GM10248 (cell line): Measurements from ENCODE around the gene GPI.

Source experiments
- CTCF ChIA-PET: fragments of 300-600 bp; sonication (Branson Sonifier 250); formaldehyde crosslinking; extraction: SDS; loops from one replicate; lab custom pipeline; 2021; ENCODE audit warnings: antibody characterized with exemption; lab: Yijun Ruan, JAX
- POLR2A ChIA-PET: fragments of 350-650 bp; sonication (Branson Sonifier 250); formaldehyde crosslinking; extraction: SDS; loops from one replicate; lab custom pipeline; 2020; ENCODE audit warnings: antibody characterized with exemption; lab: Yijun Ruan, JAX
- DNase-seq: peaks from one replicate; pipeline ENCODE4 v3.0.0; 2012; ENCODE audit errors: extremely low spot score
- TF ChIP-seq, protein P1 (sequence below): IDR thresholded peaks from 2 replicates; pipeline ENCODE4 v1.5.1; 2012; ENCODE audit warnings: mild to moderate bottlenecking, low read depth; ENCODE audit errors: extremely low read depth, missing control alignments, control extremely low read depth

GPI gene

DNA sequence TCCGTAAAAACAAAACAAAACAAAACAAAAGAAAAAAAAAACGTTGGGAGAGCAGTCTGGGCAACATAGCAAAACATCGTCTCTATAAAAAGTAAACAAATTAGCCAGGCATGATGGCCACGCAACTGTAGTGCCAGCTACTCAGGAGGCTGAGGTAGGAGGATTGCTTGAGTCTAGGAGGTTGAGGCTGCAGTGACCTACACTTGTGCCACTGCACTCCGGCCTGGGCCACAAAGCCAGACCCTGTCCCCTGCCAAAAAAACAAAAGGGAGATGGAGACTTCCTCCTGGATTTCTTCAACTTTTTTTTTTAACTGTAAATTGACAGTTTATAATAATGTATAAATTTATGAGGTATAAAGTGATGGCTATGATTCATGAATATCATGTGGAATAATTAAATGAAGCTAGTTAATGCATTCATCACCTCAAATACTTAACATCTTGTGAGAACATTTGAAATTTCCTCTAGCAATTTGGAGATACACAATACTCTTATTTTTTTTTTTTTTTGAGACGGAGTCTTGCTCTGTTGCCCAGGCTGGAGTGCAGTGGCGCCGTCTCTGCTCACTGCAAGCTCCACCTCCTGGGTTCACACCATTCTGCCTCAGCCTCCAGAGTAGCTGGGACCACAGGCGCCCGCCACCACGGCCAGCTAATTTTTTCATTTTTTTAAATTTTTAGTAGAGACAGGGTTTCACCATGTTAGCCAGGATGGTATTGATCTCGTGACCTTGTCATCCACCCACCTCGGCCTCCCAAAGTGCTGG lies 41.1 kb downstream of the GPI start:
- CTCF ChIA-PET, result interaction anchor here (0.7 kb wide), 1 partner anchor 261 kb away, joined by 3 read pairs; no protein-coding TSS in a partner anchor
- DNase-seq, result no peak
- TF ChIP-seq, protein P1, sequence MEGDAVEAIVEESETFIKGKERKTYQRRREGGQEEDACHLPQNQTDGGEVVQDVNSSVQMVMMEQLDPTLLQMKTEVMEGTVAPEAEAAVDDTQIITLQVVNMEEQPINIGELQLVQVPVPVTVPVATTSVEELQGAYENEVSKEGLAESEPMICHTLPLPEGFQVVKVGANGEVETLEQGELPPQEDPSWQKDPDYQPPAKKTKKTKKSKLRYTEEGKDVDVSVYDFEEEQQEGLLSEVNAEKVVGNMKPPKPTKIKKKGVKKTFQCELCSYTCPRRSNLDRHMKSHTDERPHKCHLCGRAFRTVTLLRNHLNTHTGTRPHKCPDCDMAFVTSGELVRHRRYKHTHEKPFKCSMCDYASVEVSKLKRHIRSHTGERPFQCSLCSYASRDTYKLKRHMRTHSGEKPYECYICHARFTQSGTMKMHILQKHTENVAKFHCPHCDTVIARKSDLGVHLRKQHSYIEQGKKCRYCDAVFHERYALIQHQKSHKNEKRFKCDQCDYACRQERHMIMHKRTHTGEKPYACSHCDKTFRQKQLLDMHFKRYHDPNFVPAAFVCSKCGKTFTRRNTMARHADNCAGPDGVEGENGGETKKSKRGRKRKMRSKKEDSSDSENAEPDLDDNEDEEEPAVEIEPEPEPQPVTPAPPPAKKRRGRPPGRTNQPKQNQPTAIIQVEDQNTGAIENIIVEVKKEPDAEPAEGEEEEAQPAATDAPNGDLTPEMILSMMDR, result no peak
- POLR2A ChIA-PET, result interaction anchor here (0.7 kb wide), 1 partner anchor 32 kb away, joined by 5 read pairs; no protein-coding TSS in a partner anchor

- TF ChIP-seq, protein P1, result no peak
- ChIA-PET POLR2A (no interaction called here), CTCF (no interaction called here)
- no peak for DNase-seq
Observed at GRCh38 chr19:34408411-34408810, 43.4 kb downstream of the GPI start.

GRCh38 chr19:34409189-34410164 lies 44.5 kb downstream of the GPI start:
- ChIA-PET POLR2A (no interaction called here), CTCF (interaction anchor here (1.0 kb wide), 2 partner anchors 12 to 22 kb away, joined by 3 to 4 read pairs; no protein-coding TSS in a partner anchor)
- DNase-seq, result peak; percentile 26
- TF ChIP-seq, protein P1, result no peak

DNA sequence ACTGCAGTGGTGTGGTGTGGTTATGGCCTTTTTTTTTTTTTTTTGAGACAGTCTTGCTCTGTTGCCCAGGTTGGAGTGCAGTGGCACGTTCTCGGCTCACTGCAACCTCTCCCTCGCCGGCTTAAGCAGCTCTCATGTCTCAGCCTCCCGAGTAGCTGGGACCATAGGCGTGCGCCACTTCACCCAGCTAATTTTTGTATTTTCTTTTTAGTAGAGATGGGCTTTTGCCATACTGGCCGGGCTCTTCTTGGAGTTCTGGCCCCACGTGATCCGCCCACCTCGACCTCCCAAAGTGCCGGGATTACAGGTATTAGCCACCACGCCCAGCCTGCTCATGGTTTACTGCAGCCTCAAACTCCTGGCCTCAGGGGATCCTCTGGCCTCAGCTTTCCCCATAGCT lies 46.2 kb downstream of the GPI start:
- TF ChIP-seq, protein P1, result no peak
- POLR2A ChIA-PET, result no interaction called here
- no peak for DNase-seq
- CTCF ChIA-PET, result interaction anchor here (1.2 kb wide), 1 partner anchor 17 kb away, joined by 3 read pairs; the partner anchor contains the start of gene UBA2

GRCh38 chr19:34416021-34416545 lies 51.1 kb downstream of the GPI start:
- POLR2A ChIA-PET, result no interaction called here
- no peak for DNase-seq
- CTCF ChIA-PET, result interaction anchor here (1.3 to 2.4 kb wide), 3 partner anchors 9 to 19 kb away, joined by 3 to 7 read pairs (median 4); no protein-coding TSS in a partner anchor
- TF ChIP-seq, protein P1, result no peak

GRCh38 chr19:34418300-34418699 lies 53.3 kb downstream of the GPI start:
- ChIA-PET CTCF (interaction anchor here (2.4 kb wide), 1 partner anchor 12 kb away, joined by 7 read pairs; no protein-coding TSS in a partner anchor), POLR2A (no interaction called here)
- TF ChIP-seq, protein P1, result no peak

More at GRCh38 chr19:34418300-34418699, 53.3 kb downstream of the GPI start:
- DNase-seq, result no peak
